Liver (tissue), 9 donors: Measurements from ENCODE around the gene TMEM114. TPM values are rescaled to one million over a fixed set of nuclear protein-coding genes. Genes with fewer than 3 reads are reported as not detected.
A peak's percentile ranks its signal among the peaks of the same experiment; 100 is the strongest.

ENCODE experiments used
- DNase-seq: peaks from one replicate; pipeline ENCODE4 v3.0.0-alpha.2; 2017; ENCODE audit warnings: low spot score
- H3K27ac ChIP-seq, 2 donors: one replicate each; pipeline ENCODE4 v1.7.0; 2013; ENCODE audit warnings: inconsistent platforms in 2 of 2, low read length in 2 of 2, control low read depth in 1 of 2, low read depth in 1 of 2, mild to moderate bottlenecking in 1 of 2
- H3K27me3 ChIP-seq, 4 donors: one replicate each; pipeline versions ENCODE4 v1.6.1 to v1.7.0; 2013; ENCODE audit warnings: low read length in 3 of 4, inconsistent platforms in 1 of 4, mild to moderate bottlenecking in 1 of 4, moderate library complexity in 1 of 4; ENCODE audit not compliant: control insufficient read depth in 4 of 4, insufficient read depth in 4 of 4
- H3K36me3 ChIP-seq, 4 donors: one replicate each; pipeline versions ENCODE4 v1.6.1 to v1.7.0; 2013; ENCODE audit warnings: low read length in 3 of 4, mild to moderate bottlenecking in 3 of 4, low read depth in 1 of 4, moderate library complexity in 1 of 4; ENCODE audit not compliant: control insufficient read depth in 4 of 4, insufficient read depth in 3 of 4
- H3K4me1 ChIP-seq, 4 donors: one replicate each; pipeline versions ENCODE4 v1.6.1 to v1.7.0; 2013; ENCODE audit warnings: low read length in 3 of 4, mild to moderate bottlenecking in 3 of 4, moderate library complexity in 1 of 4; ENCODE audit not compliant: control insufficient read depth in 4 of 4, insufficient read depth in 4 of 4
- H3K4me3 ChIP-seq, 3 donors: one replicate each; pipeline versions ENCODE4 v1.6.1 to v1.7.0; 2013; ENCODE audit warnings: low read length in 3 of 3, control low read depth in 1 of 3, low read depth in 1 of 3, mild to moderate bottlenecking in 1 of 3
- H3K9ac ChIP-seq, 2 donors: one replicate each; pipeline ENCODE4 v1.7.0; 2013; ENCODE audit warnings: low read length in 2 of 2, mild to moderate bottlenecking in 2 of 2, moderate library complexity in 2 of 2, control low read depth in 1 of 2, low read depth in 1 of 2
- H3K9me3 ChIP-seq, 4 donors: one replicate each; pipeline versions ENCODE4 v1.6.1 to v1.7.0; 2013; ENCODE audit warnings: low read length in 3 of 4; ENCODE audit not compliant: control insufficient read depth in 4 of 4
- CTCF ChIP-seq: fragments of 150-350 bp; IDR thresholded peaks from 2 replicates; pipeline ENCODE4 v1.5.1; 2017; ENCODE audit warnings: improper control_type of control experiment, low read depth, low read length; ENCODE audit not compliant: missing input control
- EGR1 ChIP-seq, 2 donors: IDR thresholded peaks; 2 replicates each; pipeline ENCODE4 v1.6.1; 2016 to 2018; ENCODE audit warnings: antibody characterized with exemption in 2 of 2, low read depth in 2 of 2
- FOXA1 ChIP-seq: IDR thresholded peaks from 2 replicates; pipeline ENCODE4 v1.6.1; 2016; ENCODE audit warnings: antibody characterized with exemption
- FOXA2 ChIP-seq: IDR thresholded peaks from 2 replicates; pipeline ENCODE4 v1.6.1; 2016; ENCODE audit warnings: antibody characterized with exemption
- GABPA ChIP-seq, 2 donors: IDR thresholded peaks in 1 of 2; conservative IDR thresholded peaks in 1 of 2; 2 replicates each; pipeline ENCODE4 v1.6.1; 2016; ENCODE audit warnings: antibody characterized with exemption in 2 of 2, mild to moderate bottlenecking in 1 of 2, moderate library complexity in 1 of 2
- HNF4A ChIP-seq, 2 donors: conservative IDR thresholded peaks; 2 replicates each; pipeline ENCODE4 v1.6.1; 2016; ENCODE audit warnings: antibody characterized with exemption in 2 of 2, mild to moderate bottlenecking in 2 of 2
- HNF4G ChIP-seq: IDR thresholded peaks from 2 replicates; pipeline ENCODE4 v1.6.1; 2016; ENCODE audit warnings: antibody characterized with exemption
- JUND ChIP-seq, 2 donors: IDR thresholded peaks; 2 replicates each; pipeline ENCODE4 v1.6.1; 2016; ENCODE audit warnings: antibody characterized with exemption in 2 of 2
- MAX ChIP-seq: IDR thresholded peaks from 2 replicates; pipeline ENCODE4 v1.6.1; 2016; ENCODE audit warnings: antibody characterized with exemption
- NR2F2 ChIP-seq: IDR thresholded peaks from 2 replicates; pipeline ENCODE4 v1.6.1; 2016; ENCODE audit warnings: antibody characterized with exemption
- RAD21 ChIP-seq, 2 donors: IDR thresholded peaks; 2 replicates each; pipeline ENCODE4 v1.6.1; 2016; ENCODE audit warnings: antibody characterized with exemption in 2 of 2, mild to moderate bottlenecking in 2 of 2
- REST ChIP-seq: IDR thresholded peaks from 2 replicates; pipeline ENCODE4 v1.6.1; 2016; ENCODE audit warnings: antibody characterized with exemption, mild to moderate bottlenecking
- RXRA ChIP-seq, 2 donors: IDR thresholded peaks; 2 replicates each; pipeline ENCODE4 v1.6.1; 2017 to 2018; ENCODE audit warnings: antibody characterized with exemption in 2 of 2, mild to moderate bottlenecking in 1 of 2
- SP1 ChIP-seq: IDR thresholded peaks from 2 replicates; pipeline ENCODE4 v1.6.1; 2018; ENCODE audit warnings: antibody characterized with exemption, mild to moderate bottlenecking
- TAF1 ChIP-seq: conservative IDR thresholded peaks from 2 replicates; pipeline ENCODE4 v1.6.1; 2016; ENCODE audit warnings: antibody characterized with exemption, mild to moderate bottlenecking
- YY1 ChIP-seq: IDR thresholded peaks from 2 replicates; pipeline ENCODE4 v1.6.1; 2016; ENCODE audit warnings: antibody characterized with exemption, mild to moderate bottlenecking
- ZBTB33 ChIP-seq: IDR thresholded peaks from 2 replicates; pipeline ENCODE4 v1.6.1; 2016; ENCODE audit warnings: antibody characterized with exemption
- WGBS: extraction: QIAGEN DNeasy Blood & Tissue Kit; methylation state at CpG from one replicate; pipeline ENCODE4 v1.1.7; 2013; 5-methylcytosine and 5-hydroxymethylcytosine counted together
- polyA plus RNA-seq, 2 donors: library from polyadenylated mRNA; stranded (reverse) in 1 of 2; unstranded in 1 of 2; fragments of 200-250 nt in 1 of 2; fragments of >200 nt in 1 of 2; fragmentation: Nextera tagmentation in 1 of 2; extraction: Ambion mirVana in 1 of 2; gene quantifications; one replicate each; pipeline versions ENCODE4 v1.2.1 to v1.2.3, GENCODE V29; 2013 to 2015
- total RNA-seq, 2 donors: library from RNA; depleted of rRNA; stranded (reverse); fragments of >200 nt; gene quantifications; one replicate each; pipeline ENCODE4 v1.2.3, GENCODE V29; 2014
- donor health status: healthy.
- donor health status: healthy.
- donor health status: healthy.
- donor health status: healthy.
- donor health status: healthy.

Gene TMEM114
- total and polyA plus RNA-seq, 4 donors: not detected

GRCh38 chr16:8623634-8624033 lies 33.3 kb upstream of the TMEM114 start:
- H3K9me3 ChIP-seq: no peaks in the 10 kb centered on the region
- no peak overlapping the region for H3K27ac ChIP-seq
- peaks cover 0 to 20% (median 8%) of the 10 kb centered on the region in 4 donors for H3K4me1 ChIP-seq
- no peaks in the 10 kb centered on the region for H3K27me3 ChIP-seq
- H3K4me3 ChIP-seq: no peak overlapping the region
- no peak for DNase-seq
- H3K9ac ChIP-seq: no peak overlapping the region
- TF ChIP-seq EGR1 (IDR thresholded peaks at IDR 0.05; ENCODE audit: low read depth in 2 of 2) (no peak), NR2F2 (no peak), RXRA (IDR thresholded peaks at IDR 0.05) (no peak), ZBTB33 (no peak), SP1 (no peak), HNF4G (no peak), FOXA2 (no peak), GABPA (IDR thresholded peaks at IDR 0.05 in 1 of 2, conservative IDR thresholded peaks at IDR 0.05 in 1 of 2) (no peak), CTCF (no peak), MAX (no peak), REST (no peak), JUND (IDR thresholded peaks at IDR 0.05) (no peak), RAD21 (IDR thresholded peaks at IDR 0.05) (no peak), FOXA1 (no peak), YY1 (no peak), TAF1 (no peak), HNF4A (conservative IDR thresholded peaks at IDR 0.05) (no peak)
- peaks cover 4 to 23% (median 20%) of the 10 kb centered on the region in 4 donors for H3K36me3 ChIP-seq

GRCh38 chr16:8622315-8622656 lies 32.0 kb upstream of the TMEM114 start:
- Histone ChIP-seq H3K27ac (no peak overlapping the region), H3K9ac (peak overlapping the region; percentile 85 to 87), H3K4me3 (peak overlapping the region; percentile 75 to 99 (median 97)), H3K27me3 (no peaks in the 10 kb centered on the region), H3K36me3 (peaks cover 2 to 15% (median 10%) of the 10 kb centered on the region in 4 donors), H3K4me1 (peaks cover 0 to 20% (median 8%) of the 10 kb centered on the region in 4 donors), H3K9me3 (no peaks in the 10 kb centered on the region)
- TF ChIP-seq RXRA (IDR thresholded peaks at IDR 0.05) (no peak), REST (no peak), TAF1 (no peak), ZBTB33 (no peak), RAD21 (IDR thresholded peaks at IDR 0.05) (no peak), JUND (IDR thresholded peaks at IDR 0.05) (no peak), FOXA1 (no peak), FOXA2 (no peak), HNF4A (conservative IDR thresholded peaks at IDR 0.05) (no peak)
- DNase-seq: no peak
- WGBS: 6% methylated on average over 4 of the region's 4 CpGs
